H1 (cell line): ENCODE data around the gene MRPL1. TPM values are rescaled to one million over a fixed set of nuclear protein-coding genes. Genes with fewer than 3 reads are reported as not detected.

Experiments used
- polyA plus RNA-seq, 7 experiments: library from polyadenylated mRNA; depleted of rRNA in 3 of 7; stranded (reverse) in 5 of 7; unstranded in 2 of 7; fragments of >200 nt in 5 of 7; fragments of 200-250 nt in 2 of 7; gene quantifications; 1 replicate in 5 of 7; 2 replicates in 1 of 7; 4 replicates in 1 of 7; pipeline versions ENCODE4 v1.2.1 to v1.2.3, GENCODE V29; 2011 to 2013; ENCODE audit warnings: missing spikeins in 2 of 7, mixed read lengths in 2 of 7
- small RNA-seq: library from polyadenylated mRNA; stranded (forward); fragments of <200 nt; extraction: miRNeasy Mini kit (QIAGEN cat#:217004); gene quantifications from one replicate; pipeline ENCODE3, GENCODE V24; 2013; ENCODE audit not compliant: insufficient read depth
- total RNA-seq: library from RNA; stranded (reverse); fragmentation: NEBNext Ultra II Directional; extraction: Animal tissue kit (Norgen Biotek cat#: 25700); gene quantifications from 2 replicates; pipeline ENCODE4 v1.2.1, GENCODE V29; 2021

MRPL1 gene
- total and polyA plus RNA-seq, 2 of the 8 experiments (the other 6 are each of a cell fraction or from before 2014, with no cell fraction given) = 9.6 to 37.0 TPM

Small RNA genes lying within 50 kb of the gene (small RNA-seq; reads per million reads assigned to genes)
- gene AC112225.1 = not detected

Other genes starting within 250 kb of the MRPL1 start
- gene CNOT6L, start 43.5 kb upstream of the MRPL1 start, total RNA-seq = 21.9 and 22.4 TPM in 2 replicates
- 1.3 and 2.0 TPM in 2 replicates for gene CNOT6L, start 43.5 kb upstream of the MRPL1 start, polyA plus RNA-seq (2011; rRNA removed)
- 106 and 109 TPM in 2 replicates for gene FRAS1, start 194.5 kb downstream of the MRPL1 start, total RNA-seq
- 38.5 and 47.6 TPM in 2 replicates for gene FRAS1, start 194.5 kb downstream of the MRPL1 start, polyA plus RNA-seq (2011; rRNA removed)